Activated T-cell treated with anti-CD3 and anti-CD28 coated beads for 4 hours (primary cell): ENCODE data around the gene HNRNPA1.
"Not testable (repeated sequence)": the region's sequence is repeated elsewhere in the genome, so short reads cannot be mapped to it uniquely, and the experiment has no call there.

Source experiments
- DNase-seq: peaks from one replicate; pipeline ENCODE4 v3.0.0-alpha.2; 2020

HNRNPA1 gene

DNA sequence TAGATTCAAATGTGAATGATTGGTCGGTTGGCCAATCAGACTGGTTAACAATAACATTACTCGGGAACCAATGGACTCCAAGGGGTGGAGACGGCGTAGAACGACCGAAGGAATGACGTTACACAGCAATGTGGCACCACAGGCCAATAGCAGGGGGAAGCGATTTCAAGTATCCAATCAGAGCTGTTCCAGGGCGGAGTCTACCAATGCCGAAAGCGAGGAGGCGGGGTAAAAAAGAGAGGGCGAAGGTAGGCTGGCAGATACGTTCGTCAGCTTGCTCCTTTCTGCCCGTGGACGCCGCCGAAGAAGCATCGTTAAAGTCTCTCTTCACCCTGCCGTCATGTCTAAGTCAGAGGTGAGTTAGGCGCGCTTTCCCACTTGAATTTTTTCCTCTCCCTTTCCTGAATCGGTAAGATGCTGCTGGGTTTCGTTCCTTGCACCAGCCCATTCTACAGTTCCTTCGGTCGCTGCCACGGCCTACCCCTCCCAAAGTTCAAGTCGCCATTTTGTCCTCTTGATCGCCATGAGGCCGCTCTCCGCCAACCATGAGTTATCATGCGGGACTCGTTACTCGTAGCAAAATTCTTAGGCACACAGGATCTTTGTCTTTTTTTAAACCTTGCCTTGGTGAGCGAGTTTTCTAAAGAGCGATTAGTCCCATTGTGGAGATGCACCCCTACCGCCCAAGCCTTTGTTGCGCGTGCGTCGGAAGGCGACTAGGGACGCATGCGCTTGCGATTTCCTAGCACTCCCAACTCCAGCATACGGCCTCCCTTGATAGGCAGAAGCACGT, at the start of gene HNRNPA1:
HNRNPA1 (plus strand) TSS at position 259 of the 793 bp plus-strand sequence; CDS start at position 341, 82 bp downstream.
- DNase-seq = peak; percentile 92

DNA sequence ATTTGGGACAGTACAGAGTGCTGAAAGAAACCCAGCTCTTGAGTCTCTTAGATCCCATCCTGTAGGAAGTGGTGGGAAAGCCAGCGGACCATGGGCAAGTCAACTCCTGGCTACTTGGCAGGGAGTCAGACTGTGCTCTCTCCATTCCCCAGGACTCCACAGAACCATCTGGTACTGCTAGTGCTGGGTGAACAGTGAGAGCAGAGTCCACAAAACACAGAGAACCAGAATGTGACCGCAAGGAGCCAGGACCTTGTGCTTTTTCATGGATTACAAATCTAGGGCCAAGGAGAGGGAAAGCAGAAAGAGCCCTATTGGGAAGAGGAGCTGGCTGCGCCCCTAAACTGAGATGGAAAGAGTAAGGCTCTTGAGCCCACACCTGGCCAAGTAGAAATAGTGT, 49.3 kb upstream of the HNRNPA1 start:
- DNase-seq = not testable (repeated sequence)

DNA sequence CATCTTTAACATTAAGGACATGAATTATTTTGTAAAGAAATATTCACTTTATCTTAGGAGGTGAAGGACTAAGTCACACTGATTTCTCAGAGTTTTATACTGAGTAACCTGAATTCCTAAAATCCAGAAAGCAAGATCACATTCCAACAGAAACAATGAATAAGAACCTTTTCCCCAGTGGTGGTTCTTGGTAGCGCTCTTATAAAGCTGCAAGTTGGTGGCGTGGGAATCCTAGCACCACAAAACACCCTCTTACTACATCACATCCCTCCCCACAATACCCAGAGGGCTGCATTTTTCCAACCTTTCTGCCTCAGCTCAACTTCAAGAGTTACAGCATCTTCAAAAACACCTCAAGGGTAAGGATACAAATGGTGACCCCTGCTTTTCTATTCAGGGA, 47.7 kb upstream of the HNRNPA1 start:
- DNase-seq = no peak

DNA sequence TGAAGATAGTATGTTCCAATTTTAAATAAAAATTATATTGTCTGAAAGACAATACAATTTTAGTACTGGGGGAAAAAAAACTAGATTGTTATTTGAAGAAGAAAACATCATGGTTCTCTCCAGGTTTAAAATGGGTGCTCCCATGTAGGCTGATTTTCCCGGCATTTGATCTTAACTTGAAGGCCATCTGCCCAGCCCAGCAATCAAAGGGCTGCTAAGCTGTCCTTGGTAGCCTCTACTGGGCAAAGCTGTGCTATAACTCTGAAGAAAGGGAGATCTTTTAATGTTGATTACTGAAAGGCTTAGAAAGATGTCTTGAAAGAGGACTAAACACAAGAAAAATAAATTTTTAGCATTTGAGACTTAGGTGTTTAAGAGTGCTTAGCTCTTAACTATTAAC, 42.0 kb upstream of the HNRNPA1 start:
- DNase-seq = no peak

DNA sequence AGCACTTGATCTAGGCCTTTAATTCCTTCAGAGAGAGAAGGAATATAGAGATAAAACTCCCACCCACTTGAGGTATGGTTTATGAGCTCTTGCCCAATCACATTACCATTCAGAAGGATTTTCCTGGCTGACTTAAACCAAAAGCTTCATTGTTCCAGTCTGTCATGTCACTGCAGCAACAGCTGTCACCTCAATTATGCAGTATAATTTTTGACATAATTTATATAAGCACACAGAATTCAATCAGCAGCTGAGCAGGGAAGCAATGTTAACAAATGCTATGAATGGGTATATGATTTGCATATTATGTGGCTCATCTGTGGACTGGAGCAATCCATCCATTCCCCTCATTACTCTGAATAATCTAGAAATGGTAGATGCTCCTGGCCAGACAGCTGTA, 40.9 kb upstream of the HNRNPA1 start:
- no peak for DNase-seq

DNA sequence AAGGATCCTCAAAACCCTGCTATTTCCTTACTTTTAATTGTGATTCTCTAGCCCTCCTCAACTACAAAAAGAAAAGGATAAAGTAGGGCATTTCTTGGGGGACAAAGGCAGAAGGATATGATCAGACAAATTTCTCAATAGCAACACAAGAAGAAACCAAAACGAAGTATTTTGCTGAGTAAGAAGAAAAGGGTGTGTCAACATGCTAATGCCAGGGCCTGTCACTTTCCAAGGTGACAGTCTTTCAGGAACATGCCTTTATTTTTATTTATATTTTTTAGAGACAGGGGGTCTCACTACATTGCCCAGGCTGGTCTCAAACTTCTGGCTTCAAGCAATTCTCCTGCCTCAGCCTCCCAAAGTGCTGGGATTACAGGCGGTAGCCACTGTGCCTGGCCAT, 40.4 kb upstream of the HNRNPA1 start:
- no peak for DNase-seq

DNA sequence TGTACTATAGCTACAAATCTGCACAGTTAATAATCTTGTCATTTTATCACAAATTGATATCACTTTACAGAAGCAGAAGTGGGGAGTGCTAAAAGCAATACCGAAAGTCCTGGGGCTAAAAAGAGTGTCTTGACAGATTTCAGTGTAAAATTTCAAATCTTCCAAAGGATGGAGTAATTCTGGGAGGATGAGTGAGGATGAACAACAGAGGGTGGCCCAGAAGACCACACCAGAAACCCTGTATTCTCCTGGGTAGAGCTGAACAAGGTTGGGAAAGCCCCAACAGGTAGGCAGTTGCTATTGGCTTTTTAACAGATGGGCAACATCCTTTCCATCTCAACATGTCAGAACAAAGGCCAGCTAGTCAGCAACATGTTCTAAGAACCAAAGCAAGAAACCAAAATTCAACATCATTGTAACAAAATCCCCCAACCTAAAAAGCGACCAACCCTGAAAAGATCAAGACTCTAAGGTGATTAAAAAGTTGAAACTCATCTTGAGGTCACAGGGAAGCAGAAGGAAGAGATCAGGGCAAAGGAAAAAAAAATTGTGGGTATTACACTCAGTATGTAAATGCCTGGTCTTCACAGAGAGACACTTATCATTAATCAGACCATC, 39.4 kb upstream of the HNRNPA1 start:
- no peak for DNase-seq

DNA sequence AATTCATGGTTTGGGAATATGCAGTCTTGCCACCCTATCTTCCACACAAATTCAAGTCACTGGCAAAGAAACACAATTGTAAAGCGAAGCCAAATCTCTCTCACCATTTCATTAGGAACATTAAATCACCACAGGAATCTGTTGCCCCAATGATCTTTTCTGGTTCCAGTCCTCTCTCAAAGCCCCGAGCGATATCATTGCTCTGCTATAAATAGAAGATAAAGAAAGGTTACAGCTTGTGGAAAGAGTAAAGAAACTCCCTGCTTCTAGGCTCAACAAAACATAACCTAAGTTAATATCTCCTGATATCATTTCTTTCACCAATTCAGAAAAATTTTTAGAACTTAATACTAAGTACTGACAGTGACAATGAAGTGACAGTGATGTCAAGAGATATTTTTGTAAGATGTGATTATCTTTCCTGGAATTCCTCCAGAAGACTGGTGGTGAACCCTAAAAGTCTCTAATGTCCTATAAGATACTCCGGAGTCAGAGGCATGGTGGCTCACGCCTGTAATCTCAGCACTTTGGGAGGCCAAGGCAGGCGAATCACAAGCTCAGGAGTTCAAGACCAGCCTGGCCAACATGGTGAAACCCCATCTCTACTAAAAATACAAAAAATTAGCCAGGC, 34.4 kb upstream of the HNRNPA1 start:
- no peak for DNase-seq

DNA sequence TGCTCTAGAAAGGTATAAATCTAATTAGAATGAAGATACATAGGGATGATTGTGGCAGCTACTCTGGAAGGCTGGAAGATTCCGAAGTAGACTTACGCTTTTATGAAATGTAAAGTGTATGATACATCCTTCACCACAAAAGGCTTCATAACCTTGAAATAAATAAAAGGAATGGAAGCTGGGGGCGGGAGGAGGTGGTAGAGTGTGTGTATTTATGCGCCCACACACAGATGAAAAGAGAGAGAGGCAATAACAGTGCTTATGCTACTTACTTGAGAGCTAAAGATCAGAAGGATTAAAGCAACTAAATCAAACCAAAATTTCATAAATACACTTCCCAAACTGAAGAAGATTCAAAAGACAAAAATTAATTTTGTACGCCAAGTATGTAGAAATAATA, 31.0 kb upstream of the HNRNPA1 start:
- DNase-seq = peak; percentile 7

DNA sequence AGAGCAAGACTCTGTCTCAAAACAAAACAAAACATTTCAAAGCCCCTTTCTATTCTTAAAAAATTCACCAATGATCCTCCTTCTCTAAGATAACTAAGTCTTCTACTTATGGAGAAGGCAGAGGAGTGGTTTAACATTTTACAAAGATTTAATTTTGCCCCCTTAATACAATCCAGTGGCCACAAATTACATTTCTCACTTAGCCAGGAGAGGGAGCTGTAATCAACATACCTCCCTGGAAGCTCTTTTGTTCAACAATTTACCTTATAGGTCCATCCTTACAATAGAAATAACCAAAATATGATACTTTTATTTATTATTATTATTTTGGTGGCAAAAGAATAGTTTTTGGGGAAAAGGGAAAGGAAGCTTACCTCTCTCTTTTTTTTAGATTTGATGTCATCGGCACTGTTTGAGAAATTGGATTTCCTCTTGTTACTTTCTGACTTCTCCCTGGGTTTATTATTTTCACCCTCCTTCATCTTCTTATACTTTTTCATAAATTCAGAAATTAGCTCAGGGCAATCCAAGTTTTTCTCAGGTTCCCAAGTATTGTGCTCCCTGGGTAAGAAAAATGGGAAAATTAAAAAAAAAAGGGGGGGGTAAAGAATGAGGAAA, 28.8 kb upstream of the HNRNPA1 start:
- peak; percentile 7 for DNase-seq

DNA sequence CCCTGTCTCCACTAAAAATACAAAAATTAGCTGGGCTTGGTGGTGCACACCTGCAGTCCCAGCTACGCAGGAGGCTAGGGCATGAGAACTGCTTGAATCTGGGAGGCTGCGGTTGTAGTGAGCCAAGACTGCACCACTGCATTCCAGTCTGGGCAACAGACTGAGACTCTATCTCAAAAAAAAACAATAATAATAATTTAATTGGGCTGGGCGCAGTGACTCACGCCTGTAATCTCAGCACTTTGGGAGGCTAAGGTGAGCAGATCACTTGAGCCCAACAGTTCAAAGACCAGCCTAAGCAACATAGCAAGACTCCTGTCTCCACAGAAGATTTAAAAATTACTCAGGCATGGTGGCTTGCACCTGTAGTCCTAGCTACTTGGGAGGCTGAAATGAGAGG, 27.3 kb upstream of the HNRNPA1 start:
- no peak for DNase-seq

DNA sequence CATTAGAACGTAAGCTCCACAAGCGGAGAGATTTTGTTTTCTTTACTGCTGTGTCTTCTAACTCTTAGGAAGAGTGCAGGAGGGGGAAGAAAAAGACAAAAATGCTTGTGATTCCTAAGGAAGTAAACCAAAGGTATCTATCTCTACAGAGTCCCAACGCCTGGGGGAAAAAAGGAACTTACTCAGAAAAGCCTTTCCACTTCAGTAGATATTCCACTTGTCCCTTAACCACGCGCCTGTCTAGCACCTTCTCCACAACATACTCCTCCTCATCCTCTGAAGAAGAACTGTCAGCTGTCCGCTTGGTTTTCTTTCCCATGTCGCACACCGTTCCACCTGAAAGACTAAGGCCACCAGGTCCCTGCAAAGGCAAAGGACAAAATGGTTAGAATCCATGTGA, 23.2 kb upstream of the HNRNPA1 start:
- DNase-seq = no peak

DNA sequence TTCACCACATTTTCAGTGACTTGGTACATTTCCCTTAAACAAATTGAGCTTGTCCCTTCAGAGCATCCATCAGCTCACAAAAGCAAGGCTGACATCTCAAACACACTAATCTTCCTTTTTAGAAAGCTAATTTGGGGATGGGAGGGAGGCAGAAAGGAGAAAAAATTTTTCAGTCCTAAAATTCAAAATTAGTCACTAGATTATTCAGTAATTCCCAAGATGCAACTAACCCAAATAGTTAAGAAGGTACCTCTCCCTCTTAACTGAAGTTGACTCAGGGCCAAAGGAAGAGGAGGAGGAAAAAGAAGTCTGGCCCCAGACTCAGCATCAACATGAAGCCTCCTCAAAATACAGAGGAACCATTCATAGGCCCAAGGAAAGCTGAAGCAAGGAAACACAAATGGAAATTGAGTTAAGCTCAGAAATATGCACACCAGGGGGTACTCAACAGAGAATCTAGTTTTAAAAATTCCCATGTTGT, 22.3 kb upstream of the HNRNPA1 start:
- no peak for DNase-seq

DNA sequence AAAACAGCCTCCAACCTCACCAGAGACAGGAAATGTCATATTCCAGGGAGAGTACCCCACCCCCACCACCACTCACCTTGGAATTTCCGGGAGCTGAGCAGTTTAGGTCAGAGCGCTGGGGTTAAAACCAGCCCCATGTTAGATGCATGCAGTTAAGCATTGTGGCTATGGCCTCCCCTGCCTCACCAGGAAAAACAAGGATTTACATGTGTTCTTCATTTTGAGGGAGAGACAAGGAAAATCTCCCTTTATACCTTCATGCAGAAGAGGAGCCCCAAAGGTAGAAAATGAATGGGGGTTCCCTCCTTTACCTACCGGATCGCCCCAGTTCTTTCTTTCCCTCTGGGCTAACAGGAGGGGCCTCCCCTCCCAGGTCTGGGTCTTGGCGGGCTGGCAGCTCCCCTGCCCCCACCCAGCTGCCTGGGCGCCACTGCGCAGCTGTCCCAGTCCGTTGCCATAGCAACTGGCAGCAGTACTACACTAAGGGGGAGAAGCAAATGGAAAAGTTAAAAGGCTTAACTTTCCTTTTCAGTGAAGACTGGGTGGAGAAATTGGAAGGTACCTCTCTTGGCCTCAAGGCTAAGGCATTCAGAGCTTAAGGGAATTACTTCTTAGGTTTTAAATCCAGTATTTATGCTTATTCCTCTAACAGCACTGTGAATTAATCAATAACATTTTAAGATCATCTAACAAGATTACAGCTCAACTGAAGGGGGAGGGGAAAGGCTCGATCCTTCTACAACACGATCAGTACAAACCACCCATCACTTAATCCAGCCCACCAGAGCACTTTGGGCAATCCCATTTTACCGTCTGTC, 21.1 kb upstream of the HNRNPA1 start:
- peak; percentile 11 for DNase-seq

DNA sequence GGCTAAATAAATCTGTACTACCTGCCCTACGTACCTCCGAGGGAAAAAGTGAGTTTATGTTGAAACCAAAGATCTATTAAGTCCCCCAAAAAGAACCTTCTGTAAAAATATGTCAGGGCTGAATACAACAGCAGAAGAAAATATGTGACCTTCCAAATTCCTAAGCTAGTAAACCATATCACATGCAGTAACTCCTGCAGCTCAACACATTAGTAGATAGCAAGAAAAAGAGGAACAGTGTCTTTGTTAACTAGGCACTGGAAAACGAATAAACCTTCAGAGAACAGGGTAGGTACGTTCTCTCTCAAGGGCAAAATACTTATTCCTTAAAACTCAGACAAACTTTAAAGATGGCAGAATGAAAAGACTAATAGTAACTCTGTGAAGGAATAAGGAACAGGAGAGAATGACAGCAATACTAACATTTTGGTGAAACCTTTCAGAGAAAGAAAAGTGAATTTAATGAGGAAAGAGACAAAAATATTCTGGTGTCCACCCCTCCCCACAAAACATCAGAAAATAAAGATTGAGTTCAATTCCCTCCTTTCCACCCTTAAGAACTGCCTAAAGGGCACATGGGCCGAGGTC, 18.6 kb upstream of the HNRNPA1 start:
- no peak for DNase-seq

DNA sequence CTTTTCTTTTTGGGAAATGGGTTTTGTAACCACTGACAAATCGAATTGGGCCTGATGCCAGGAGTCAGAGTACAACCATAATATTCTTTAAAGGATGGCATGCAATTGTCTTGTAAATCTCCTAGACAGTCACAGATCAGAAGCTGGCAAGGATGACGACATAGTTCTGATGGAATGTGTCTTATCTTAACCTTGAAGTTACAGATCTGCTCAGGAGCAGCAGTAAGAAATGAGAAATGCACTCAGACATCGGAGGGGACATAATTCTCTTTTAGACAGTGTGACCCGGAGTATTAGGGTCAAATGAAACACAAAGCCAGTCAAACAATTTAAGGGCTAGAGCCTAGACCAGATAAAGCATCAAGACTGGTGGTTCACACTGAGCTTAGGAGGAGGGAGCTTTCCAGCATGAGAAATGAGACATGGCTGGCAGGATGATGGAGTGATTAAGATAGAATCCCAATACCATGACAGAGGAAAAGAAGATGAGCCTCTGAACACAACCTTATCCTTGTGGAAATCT, 18.1 kb upstream of the HNRNPA1 start:
- no peak for DNase-seq

DNA sequence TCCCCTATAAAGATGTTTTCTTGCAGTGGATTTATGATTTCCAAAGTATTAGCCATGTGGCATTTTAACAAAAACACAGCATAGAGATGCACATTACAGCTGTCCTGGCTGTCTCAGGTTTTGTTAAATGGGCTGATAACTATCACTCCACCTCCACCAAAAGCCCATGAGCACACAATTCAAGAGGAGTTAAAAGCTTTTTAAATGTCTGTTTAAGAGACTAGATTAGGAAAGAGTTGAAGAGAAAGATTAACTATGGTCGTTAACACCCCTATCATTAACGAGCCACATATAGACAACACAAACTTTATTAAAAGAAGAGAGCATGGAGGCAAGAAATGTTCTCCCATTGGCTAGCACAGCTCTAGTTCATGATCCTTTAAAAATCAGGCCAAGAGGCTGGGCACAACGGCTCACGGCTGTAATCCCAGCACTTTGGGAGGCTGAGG, 15.1 kb upstream of the HNRNPA1 start:
- no peak for DNase-seq

DNA sequence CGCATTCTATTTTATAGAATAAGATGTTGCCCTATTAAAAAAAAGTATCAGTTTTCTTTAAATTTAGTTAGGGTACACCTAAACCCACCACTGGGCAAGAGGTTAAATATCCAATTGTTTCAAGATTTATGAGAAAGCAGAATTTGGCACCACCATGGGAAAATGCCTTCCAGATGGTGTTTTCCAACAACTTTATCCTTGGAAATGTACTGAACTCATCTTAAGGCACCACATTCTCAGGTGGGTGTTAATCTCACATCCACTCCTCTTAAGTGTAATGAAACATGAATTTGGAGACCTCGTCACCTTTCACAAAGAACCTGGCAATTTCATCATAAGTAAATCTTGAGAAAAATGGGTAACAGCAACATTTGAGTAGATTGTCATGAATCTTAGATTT, 13.7 kb upstream of the HNRNPA1 start:
- no peak for DNase-seq

DNA sequence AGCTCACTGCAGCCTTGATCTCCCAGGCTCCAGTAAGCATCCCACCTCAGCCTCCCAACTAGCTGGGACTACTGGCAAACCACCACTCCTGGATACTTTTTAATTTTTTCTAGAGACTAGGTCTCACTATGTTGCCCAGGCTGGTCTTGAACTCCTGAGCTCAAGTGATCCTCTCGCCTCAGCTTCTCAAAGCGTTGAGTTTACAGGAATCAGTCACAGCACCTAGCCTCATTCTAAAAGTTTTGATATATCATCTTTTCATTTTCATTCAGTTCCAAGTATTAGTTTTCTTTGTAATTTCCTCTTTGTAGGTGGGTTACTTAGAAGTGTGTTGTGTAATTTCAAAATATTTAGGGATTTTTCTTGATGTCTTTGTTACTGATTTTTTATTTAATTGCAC, 10.2 kb upstream of the HNRNPA1 start:
- DNase-seq = no peak

DNA sequence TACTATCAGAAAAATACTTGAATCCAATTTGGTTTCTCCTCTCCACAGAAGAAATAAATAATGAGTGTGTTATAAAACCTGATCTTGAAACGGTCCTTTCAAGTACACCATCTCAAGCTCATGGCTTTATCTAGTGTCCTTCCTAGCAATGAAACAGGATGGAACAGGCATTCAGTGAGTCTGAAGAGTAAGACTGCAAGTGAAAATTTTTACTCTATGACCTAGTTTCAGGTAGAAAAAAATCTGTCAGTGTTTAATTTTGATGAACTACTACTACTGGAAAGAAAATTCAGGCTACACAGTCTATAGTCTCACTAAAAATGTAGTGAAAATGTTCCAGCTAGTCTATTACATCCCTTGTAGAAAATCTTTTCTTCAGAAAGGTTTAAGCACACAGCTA, 8.3 kb upstream of the HNRNPA1 start:
- DNase-seq = no peak

DNA sequence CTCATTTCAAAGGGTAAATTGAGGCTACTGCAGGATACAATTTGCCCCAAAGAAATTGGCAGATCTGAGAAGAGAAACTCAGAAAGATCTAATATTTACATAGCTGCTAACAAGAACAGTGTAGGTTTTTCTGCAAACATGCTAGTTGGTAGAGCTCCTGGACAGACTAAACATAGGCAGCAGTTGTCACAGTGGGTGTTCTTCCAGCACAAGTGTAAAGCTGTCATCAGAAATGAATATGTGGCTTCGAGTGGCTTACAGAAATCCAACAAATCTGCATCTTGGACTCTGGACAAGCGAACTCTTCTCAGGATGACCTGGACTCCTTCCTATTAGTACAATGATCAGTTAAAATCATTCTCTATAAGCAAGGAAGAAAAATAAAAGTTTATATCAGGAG, 6.5 kb upstream of the HNRNPA1 start:
- DNase-seq = no peak

DNA sequence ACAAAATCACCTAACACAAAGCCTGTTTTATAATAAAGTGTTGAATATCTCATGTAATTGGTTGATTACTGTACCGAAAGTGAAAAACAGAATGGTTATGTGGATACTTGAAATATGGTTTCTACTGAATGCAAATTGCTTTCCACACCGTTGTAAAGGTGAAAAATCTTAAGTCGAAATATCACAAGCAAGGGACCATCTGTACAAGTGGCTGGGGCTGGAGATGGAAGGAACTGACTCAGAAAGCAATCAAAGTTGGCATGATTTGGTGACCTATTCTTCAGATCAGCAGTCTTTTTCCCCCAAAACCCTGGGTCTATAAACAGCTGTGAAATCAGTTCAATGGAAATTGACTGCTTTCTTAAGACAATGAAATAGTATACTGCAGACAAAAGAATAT, 4.2 kb upstream of the HNRNPA1 start:
- no peak for DNase-seq
